Panc1 (cell line): ENCODE data around the gene CREB5. TPM values are rescaled to one million over a fixed set of nuclear protein-coding genes. Genes with fewer than 3 reads are reported as not detected.

Source experiments
- ATAC-seq: fragments of 200-7000 bp; cut with Tn5 transposase; 2 replicates; pipeline ENCODE4 v1.9.1; 2020; ENCODE audit warnings: mild to moderate bottlenecking, moderate library complexity
- BruUV-seq: library from RNA; stranded (reverse); fragments of 400-500 nt; replicated peaks from 2 replicates; lab custom pipeline; 2021; lab: Mats Ljungman, UMichigan
- CTCF ChIA-PET: fragments of 300-600 bp; sonication (Branson Sonifier 250); formaldehyde crosslinking; loops from one replicate; lab custom pipeline; 2022; ENCODE audit warnings: antibody characterized with exemption; lab: Charles Lee
- POLR2A ChIA-PET: fragments of 300-600 bp; sonication (Branson Sonifier 250); formaldehyde crosslinking; loops from one replicate; lab custom pipeline; 2022; ENCODE audit warnings: antibody characterized with exemption; lab: Charles Lee
- DNase-seq: peaks from one replicate; pipeline ENCODE4 v3.0.0-alpha.2; 2010; ENCODE audit warnings: low read depth, low spot score
- H3K27ac ChIP-seq: 2 replicates; pipeline ENCODE4 v1.5.1; 2011; ENCODE audit warnings: mild to moderate bottlenecking, low read length, inconsistent platforms
- H3K27me3 ChIP-seq: fragments of 200-500 bp; sonication (Bioruptor generic); 2 replicates; pipeline ENCODE4 v1.6.0; 2014; ENCODE audit warnings: low read length, inconsistent platforms; ENCODE audit not compliant: control insufficient read depth, insufficient read depth
- H3K36me3 ChIP-seq: fragments of 200-500 bp; sonication (Bioruptor generic); 2 replicates; pipeline ENCODE4 v1.5.1; 2014; ENCODE audit warnings: inconsistent platforms, mild to moderate bottlenecking, low read length, moderate library complexity; ENCODE audit not compliant: control insufficient read depth, insufficient read depth
- H3K4me1 ChIP-seq: 2 replicates; pipeline ENCODE4 v1.5.1; 2011; ENCODE audit warnings: inconsistent platforms, mild to moderate bottlenecking, low read length, moderate library complexity; ENCODE audit not compliant: control insufficient read depth, insufficient read depth
- H3K4me3 ChIP-seq, 2 experiments: 2 replicates each; pipeline ENCODE4 v1.5.1; 2011 to 2012; ENCODE audit warnings: low read depth in 2 of 2, low read length in 2 of 2, mild to moderate bottlenecking in 2 of 2, inconsistent platforms in 1 of 2, moderate library complexity in 1 of 2
- H3K9me3 ChIP-seq: fragments of 200-500 bp; sonication (Bioruptor generic); 2 replicates; pipeline ENCODE4 v1.5.1; 2014; ENCODE audit warnings: low read depth, mild to moderate bottlenecking, inconsistent platforms, low read length, moderate library complexity; ENCODE audit not compliant: control insufficient read depth, insufficient read depth
- CTCF ChIP-seq: fragments of 450-650 bp; IDR thresholded peaks from 2 replicates; pipeline ENCODE4 v1.5.1; 2017; ENCODE audit warnings: mild to moderate bottlenecking
- POLR2AphosphoS5 ChIP-seq: IDR thresholded peaks from 2 replicates; pipeline ENCODE4 v1.6.1; 2012; ENCODE audit warnings: mild to moderate bottlenecking, low read depth, low read length, moderate library complexity
- REST ChIP-seq, 2 experiments: IDR thresholded peaks; 2 replicates each; pipeline ENCODE4 v1.6.1; 2011 to 2012; ENCODE audit warnings: low read depth in 2 of 2, control low read depth in 1 of 2, low read length in 1 of 2, mild to moderate bottlenecking in 1 of 2, moderate library complexity in 1 of 2; ENCODE audit not compliant: insufficient read depth in 1 of 2
- SIN3A ChIP-seq: IDR thresholded peaks from 2 replicates; pipeline ENCODE4 v1.6.1; 2012; ENCODE audit warnings: low read depth, mild to moderate bottlenecking, low read length, moderate library complexity, borderline replicate concordance; ENCODE audit not compliant: insufficient read depth
- TCF7L2 ChIP-seq: IDR thresholded peaks from 2 replicates; pipeline ENCODE4 v1.6.1; 2011; ENCODE audit warnings: mild to moderate bottlenecking, low read depth, low read length, inconsistent platforms
- in situ Hi-C: cut with HindIII; loops from 2 replicates; pipeline ENCODE4 v1.10.0; 2016; ENCODE audit warnings: low sequenced_read_pairs, low pct_unique_long_range_greater_than_20kb
- intact Hi-C: fragments of 100-400 bp; cut with micrococcal nuclease; formaldehyde crosslinking; loops from one replicate; pipeline ENCODE4 v1.10.0; 2022; ENCODE audit not compliant: unreplicated experiment
- total RNA-seq: library from RNA; stranded (reverse); gene quantifications from one replicate; pipeline ENCODE4 v1.2.1, GENCODE V29; 2021; ENCODE audit not compliant: unreplicated experiment

CREB5 gene
- total RNA-seq, 1 experiment from 2014 or later: 3.1 TPM

DNA sequence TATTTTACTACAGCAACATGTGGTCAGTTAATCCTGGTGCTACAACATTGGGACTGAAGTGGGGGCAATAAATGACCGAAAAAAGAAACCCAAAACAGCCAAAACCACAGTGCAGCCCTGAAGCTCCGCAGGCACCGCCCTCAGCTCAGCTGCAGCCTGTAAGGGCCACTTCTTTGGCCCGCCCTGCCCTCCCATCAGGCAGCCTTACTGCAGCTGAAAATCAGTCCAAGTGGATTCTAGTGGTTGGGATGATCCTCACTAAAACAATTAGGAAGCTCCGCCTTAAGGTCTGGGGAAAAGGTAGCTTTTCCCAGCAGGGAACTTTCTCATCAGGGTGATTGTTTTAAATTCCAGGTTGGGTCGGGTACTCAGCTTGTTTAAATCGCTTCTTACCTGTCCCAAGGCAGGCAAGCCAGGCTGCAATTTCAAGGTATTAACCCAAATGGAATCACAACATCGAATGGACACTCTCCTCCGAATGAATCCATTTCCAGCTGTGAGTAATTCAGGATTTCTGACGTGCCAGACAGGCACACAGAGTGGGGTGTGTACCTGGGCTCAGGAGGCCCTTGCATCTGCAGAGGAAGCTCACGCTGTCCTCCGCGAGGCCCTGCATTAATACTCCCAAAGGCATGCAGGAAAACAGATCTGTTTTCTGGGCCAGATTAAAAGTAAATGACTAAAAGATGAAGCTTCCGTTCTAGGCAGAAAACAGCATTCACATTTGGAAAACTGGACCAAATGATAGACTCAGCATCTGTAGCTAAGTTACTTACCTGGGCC lies 104.3 kb downstream of the CREB5 start:
- ChIA-PET CTCF (no interaction called here), POLR2A (no interaction called here)
- in situ Hi-C loops: no loop called here
- ATAC-seq: no peak
- no peak for DNase-seq
- Histone ChIP-seq H3K27ac (no peak overlapping the region), H3K9me3 (no peaks in the 10 kb centered on the region), H3K4me3 (no peak overlapping the region), H3K36me3 (no peaks in the 10 kb centered on the region), H3K4me1 (no peaks in the 10 kb centered on the region), H3K27me3 (peaks cover 21% of the 10 kb centered on the region)
- no peak for TF ChIP-seq REST (IDR thresholded peaks at IDR 0.05; ENCODE audit: insufficient read depth in 1 of 2, low read depth in 2 of 2, low read length in 1 of 2)
- TF ChIP-seq SIN3A: no peak
- no peak for TF ChIP-seq POLR2AphosphoS5
- no peak for TF ChIP-seq TCF7L2
- TF ChIP-seq CTCF: no peak
- BruUV-seq: no TSS peak
- intact Hi-C loops: no loop called here

GRCh38 chr7:28517206-28517605 lies 104.9 kb downstream of the CREB5 start:
- Histone ChIP-seq H3K36me3 (no peaks in the 10 kb centered on the region), H3K27me3 (peaks cover 24% of the 10 kb centered on the region), H3K4me1 (no peaks in the 10 kb centered on the region), H3K27ac (no peak overlapping the region), H3K9me3 (no peaks in the 10 kb centered on the region), H3K4me3 (no peak overlapping the region)
- intact Hi-C loops: no loop called here
- CTCF ChIA-PET: no interaction called here
- DNase-seq (no peak), ATAC-seq (no peak)
- no peak for TF ChIP-seq SIN3A
- TF ChIP-seq POLR2AphosphoS5: no peak
- TF ChIP-seq REST (IDR thresholded peaks at IDR 0.05; ENCODE audit: insufficient read depth in 1 of 2, low read depth in 2 of 2, low read length in 1 of 2): no peak
- no peak for TF ChIP-seq TCF7L2
- TF ChIP-seq CTCF: no peak
- POLR2A ChIA-PET: no interaction called here
- BruUV-seq: no TSS peak
- in situ Hi-C loops: no loop called here
